M059J (cell line): Measurements from ENCODE around the gene OR52B6. TPM values are rescaled to one million over a fixed set of nuclear protein-coding genes. Genes with fewer than 3 reads are reported as not detected.

Source experiments
- DNase-seq: peaks from one replicate; pipeline ENCODE4 v3.0.0-alpha.2; 2012; ENCODE audit warnings: low read depth
- total RNA-seq: library from RNA; depleted of rRNA; stranded (reverse); fragments of >200 nt; shearing (Covaris generic); gene quantifications from 2 replicates; pipeline ENCODE4 v1.2.3, GENCODE V29; 2014

The OR52B6 gene
- total RNA-seq, 1 experiment from 2014 or later: not detected

DNA sequence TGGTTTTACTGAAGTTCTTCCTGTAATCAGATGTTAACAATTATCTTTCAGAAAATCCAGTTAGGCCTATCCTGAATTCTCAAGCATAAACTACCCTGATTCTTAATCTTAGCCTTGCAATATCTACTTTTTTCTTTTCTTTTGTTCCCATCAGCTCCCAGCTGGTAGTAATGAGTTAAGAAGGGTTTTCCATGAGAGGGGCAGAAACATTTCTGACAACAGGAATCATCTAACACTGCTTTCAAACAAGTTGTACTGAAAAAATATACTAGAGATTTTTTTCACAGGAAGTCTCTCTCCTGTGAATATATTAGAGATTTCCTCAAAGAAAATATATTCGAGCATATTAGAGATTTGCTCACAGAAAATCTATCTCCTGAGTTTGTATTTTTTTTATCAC, 12.5 kb downstream of the OR52B6 start:
- DNase-seq: no peak

DNA sequence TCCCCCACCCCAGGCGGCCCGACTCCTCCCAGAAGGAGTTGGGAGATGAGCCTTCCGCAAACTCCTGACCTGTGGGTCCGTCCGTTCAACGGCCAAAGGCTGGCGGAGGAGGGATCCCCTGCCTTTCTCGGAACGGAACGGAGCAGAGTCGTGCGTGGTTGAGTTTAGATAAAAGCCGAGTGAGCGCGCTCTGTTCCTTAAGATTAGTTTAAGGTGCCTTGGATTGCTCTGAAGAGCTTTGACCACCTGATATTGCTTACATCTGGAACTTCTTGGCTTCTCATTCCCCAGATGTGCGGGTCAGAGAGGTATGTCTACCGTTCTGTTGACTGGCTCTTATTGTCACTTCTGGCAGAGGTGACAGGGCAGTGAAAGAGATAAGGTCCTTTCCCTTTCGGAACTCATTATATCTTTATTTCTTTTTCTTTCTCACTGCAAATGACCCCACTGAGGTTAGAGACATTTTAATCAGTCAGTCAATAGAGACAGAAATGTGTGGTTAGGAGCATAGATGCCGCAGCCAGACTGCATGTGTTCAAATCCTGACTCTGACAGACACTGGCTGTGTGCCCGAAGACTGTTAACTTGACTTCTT, 16.0 kb downstream of the OR52B6 start, which contains the start of gene TRIM6:
TRIM6 (plus strand) TSS at position 31 of the 595 bp plus-strand sequence; CDS start at position 292, 261 bp downstream.
- DNase-seq: peak; percentile 81

DNA sequence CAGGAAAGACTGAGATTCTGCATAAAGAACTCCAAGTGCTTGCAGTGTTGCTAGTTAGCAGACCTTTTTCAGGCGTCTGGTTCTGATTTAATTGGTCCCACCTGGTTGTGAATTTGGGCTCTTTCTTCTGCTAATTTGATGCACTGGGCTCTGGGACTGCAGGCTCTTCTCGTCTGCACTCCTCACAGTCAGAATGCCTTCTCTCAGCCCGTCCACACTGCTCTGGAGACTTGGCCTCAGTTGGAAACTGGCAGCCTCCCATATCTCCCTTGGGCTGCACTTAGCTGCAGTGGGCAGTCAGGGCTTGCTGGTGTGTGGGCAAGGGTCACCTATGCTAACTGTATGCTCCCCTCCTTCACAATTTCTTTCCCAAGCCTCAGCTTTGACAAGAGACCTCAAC, 17.3 kb downstream of the OR52B6 start:
- DNase-seq: no peak

DNA sequence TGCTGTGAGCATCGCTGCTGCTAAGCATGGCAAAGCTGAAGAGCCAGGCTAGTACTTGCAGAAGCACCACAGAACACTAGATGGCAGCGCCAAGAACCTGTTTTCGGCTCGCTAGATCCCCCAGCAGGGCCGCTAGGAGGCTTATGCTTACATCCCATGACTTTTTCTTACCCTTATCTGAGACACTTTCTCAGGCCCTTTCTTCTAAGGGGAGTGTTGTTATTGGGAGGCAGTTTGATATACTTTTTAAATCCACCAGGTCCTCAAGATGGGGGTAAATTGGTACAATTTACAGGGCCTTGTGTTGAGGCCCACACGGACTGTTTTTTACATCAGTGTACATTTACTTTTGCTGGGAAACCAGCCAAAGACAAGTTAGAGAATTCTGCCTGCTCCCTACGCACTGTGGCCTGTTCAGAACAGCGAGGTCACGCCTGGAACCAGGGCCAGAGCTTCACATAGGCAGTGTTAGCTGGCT, 19.7 kb downstream of the OR52B6 start:
- peak; percentile 88 for DNase-seq

DNA sequence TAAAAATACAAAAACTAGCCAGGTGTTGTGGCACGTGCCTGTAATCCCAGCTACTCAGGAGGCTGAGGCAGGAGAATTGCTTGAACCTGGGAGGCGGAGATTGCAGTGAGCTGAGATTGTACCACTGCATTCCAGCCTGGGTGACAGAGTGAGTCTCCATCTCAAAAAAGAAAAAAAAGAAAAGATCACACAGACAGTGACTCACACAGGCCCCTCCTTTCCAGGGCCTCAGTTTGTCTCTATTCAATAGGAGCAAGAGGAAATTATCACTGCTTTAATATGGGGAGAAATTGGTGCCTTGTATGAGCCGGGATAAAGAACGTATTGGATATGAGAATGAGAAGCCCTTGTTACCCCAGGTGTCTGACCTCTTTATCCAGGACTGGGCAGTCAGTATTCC, 22.1 kb downstream of the OR52B6 start:
- peak; percentile 57 for DNase-seq

DNA sequence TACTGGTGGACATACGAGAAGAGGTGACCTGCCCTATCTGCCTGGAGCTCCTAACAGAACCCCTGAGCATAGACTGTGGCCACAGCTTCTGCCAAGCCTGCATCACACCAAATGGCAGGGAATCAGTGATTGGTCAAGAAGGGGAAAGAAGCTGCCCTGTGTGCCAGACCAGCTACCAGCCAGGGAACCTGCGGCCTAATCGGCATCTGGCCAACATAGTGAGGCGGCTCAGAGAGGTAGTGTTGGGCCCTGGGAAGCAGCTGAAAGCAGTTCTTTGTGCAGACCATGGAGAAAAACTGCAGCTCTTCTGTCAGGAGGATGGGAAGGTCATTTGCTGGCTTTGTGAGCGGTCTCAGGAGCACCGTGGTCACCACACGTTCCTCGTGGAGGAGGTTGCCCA, 22.6 kb downstream of the OR52B6 start:
- peak; percentile 49 for DNase-seq

DNA sequence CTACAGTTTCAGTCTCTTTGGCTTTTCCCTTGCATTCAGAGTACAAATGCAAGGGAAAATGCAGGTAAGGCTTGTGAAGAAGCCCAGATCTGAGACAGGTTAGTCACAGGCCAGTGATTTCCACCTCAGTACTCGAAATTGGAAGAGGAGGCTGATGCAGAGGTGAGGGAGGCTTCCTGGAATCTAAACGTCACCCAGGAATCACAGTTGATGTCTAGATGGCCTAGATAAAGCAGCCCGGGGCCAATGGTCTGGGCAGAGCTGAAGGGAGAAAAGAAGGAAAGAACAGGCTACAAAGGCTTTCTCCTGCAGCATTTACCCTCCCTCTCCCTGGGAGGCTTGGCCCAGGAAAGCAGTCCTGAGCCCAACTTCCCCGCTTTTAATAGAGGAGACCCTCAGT, 24.2 kb downstream of the OR52B6 start:
- DNase-seq: peak; percentile 73

DNA sequence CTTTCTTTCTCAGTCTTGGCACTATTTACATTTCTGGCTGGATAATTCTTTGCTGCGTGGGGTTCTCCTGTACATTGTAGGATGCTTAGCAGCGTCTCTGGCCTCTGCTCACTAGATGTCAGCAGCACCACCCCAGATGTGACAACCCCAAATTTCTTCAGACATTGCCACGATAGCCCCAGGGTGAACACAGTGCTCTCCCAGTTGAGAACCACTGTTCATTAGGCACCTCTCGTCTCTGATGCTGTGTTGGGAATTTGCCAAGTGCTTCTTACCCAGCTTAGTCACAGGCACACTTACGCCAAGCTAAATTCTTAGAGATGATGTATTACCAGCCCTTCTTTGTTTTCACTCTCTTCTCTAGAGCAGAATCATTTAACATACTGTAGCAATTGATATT, 25.2 kb downstream of the OR52B6 start:
- DNase-seq: peak; percentile 98

DNA sequence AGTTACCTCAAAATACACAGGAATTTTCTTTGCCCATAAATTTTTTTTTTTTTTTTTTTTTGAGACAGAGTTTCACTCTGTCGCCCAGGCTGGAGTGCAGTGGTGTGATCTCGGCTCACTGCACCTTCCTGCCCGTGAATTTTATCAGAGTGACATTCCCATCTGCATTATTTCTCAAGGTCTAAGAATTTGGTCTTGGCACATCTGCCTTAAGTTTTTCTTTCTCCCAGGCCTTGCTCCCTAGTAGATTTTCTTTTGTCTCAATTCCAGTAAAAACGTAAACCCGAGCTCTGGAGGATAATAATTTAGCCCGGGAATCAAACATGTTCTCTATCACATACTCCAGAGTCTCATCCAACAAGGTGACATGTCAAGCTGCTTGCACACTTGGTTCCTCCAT, 28.1 kb downstream of the OR52B6 start:
- no peak for DNase-seq

DNA sequence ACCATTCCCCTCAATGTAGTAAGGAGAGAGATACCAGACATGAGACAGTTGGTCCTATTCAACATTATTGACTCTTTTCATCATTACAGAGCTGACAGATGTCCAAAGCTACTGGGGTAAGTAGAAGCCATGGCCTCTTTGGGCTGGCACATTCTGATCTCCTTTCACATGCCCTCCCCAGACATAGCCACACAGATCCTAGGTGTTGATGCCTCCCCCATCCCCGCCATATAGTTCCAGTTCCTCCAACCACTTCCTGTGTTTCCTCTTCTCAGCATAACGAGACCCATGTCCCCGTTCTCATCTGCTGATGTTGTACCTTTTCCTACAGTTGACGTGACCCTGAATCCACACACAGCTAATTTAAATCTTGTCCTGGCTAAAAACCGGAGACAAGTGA, 29.8 kb downstream of the OR52B6 start:
- no peak for DNase-seq

DNA sequence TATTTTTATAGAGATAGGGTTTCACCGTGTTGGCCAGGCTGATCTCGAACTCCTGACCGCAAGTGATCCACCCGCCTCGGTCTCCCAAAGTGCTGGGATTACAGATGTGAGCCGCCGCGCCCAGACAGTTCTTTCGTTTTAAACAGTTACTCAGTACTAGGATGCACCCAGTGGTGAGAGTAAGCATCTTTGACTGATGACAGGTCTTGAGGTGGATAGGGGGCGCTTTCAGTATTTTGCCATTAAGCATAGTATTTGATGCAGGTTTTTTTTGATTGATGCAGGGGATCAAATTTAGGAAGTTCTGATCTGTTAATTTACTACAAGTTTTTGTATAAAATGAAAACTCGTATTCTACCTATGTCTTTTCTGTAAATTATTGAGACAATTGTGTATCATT, 30.9 kb downstream of the OR52B6 start:
- no peak for DNase-seq

DNA sequence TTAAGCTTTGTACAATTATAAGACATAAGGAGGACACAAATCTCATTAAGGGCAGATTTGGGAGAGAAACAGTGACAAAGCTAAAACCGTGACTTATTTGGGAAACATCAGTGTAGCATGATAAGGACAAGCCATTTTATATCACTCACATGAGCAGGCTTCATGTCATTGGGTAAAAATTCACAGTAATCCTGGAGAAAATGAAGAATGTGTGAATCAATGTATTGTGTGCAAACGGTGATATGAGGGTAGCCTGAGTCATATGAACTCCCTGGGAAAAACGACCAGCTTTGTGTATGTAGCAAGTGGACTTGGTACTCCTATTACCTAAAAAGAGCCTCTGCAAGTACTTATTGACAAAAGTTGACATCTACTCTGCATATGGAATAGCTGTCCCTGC, 38.1 kb downstream of the OR52B6 start:
- DNase-seq: peak; percentile 85

DNA sequence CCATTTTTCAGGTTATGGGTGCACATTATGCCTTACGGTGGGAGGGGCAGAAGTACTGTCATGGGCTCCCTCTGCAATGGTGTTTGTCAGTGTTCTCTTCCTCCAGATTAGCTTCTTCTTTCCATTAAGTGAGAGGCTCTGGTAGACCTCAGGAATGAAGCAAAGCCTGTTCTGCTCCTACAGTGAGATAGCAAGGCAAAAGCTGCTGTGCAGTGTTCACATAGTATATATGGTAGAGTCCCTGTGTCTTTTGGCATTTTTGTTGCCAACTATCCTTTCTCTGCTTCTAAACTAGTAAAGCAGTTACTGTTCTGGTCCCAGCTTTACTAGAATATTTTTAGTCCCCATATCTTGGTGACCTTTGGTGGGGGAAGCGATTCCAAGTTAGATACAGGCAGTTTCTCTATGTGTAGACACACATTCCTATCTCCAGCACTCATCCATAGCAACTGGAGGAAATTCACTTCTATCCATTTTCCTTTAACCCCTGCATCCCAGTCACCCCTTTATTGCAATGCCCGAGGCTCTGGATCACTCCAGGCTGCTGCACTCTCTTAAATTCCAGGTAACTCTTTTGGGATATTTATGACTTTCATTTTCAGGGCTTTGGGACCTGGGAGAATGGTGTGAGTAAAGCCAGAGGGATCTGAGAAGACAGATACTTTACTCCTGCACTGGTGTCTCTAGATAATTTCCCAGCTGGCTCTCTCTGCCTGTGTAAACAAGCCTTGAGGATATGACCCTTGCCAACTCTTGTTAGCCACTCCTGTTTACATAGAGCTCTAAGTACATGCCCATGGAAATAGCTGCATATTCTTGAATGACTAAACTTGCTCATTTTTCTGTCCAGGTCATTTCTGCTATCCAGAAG, 40.2 kb downstream of the OR52B6 start:
- DNase-seq: peak; percentile 95

DNA sequence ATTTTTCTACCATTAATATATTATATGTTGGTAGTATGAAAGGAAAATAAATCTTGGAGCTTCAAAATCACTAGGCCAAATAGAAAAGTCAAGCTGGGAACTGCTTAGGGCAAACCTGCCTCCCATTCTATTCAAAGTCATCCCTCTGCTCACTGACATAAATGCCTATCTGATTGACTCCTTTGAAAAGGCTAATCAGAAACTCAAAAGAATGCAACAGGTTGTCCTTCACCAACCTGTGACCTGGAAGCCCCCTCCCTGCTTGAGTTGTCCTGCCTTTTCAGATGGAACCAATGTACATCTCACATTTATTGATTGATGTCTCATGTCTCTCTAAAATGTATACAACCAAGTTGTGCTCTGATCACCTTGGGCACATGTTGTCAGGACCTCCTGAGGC, 40.9 kb downstream of the OR52B6 start:
- DNase-seq: no peak

DNA sequence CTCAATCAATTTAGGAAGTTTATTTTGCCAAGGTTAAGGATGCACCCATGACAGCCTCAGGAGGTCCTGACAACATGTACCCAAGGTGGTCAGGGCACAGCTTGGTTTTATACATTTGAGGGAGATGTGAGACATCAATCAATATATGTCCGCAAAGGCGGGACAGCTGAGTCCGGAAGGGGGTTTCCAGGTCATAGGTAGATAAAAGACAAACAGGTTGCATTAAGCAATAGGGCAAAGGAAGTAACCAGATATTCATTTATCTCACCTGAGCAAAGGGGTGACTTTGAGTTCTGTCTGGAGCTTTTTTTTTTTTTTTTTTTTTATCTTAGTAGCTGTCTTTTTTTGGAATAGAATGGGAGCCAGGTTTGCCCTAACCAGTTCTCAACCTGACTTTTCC, 42.1 kb downstream of the OR52B6 start:
- DNase-seq: no peak

DNA sequence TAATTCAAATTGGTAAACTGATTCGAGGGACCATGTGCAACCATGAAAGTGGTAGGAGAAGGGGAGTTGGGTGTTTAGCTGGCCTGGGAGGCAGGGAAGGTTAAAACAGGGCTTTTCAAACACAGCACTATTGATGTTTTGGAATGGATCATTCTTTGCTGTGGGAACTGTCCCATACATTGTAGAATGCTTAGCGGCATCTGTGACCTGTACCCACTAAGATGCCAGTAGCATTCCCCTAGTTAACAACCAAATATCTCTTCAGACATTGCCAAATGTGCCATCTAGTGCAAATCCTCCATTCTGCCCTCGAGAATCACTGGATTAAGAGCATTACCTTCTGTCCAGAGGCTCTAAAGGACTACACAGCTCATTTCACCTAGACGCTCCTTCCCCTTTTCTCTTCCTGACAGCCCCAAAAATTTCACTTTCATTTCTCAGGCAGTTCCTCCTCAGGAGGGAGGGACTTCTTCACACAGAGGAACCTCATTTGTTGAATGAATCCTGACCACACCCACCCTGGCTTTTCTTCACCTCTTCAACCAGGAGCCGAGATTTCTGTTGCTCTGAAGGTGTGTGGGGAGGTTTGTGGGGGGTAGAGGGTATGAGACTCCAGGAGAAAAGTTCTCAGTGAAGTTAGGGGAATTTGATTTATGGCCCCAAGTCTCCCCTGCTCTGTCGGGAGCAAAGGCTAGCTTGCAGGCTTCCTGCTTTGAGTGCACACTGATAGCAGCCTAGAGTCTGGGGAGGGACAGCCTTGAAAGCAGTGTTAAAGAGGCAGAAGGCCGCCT, 44.0 kb downstream of the OR52B6 start, which contains the start of gene TRIM34:
TRIM34 (plus strand) TSS at position 513 of the 791 bp plus-strand sequence. CDS start 7,331 bp downstream, outside the sequence.
- DNase-seq: peak; percentile 95

DNA sequence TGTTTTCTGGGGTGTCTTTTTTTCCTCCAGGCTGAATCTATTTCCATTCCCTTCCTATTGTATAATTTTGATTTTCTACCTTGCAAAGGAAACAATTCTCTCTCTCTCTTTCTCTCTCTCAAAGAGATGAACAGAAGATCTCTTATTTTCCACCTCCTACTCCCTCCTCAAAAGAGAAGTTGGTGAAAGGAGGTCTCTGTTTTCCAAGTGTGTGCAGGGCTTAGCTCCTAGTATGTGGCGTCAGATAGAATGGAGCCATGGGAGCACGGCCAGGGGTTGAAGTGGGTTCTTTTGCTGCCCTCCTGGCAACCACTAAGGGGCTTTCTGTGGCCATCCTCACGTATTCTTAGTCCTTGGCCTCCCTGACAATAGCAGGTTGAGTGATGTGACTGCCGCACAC, 44.6 kb downstream of the OR52B6 start:
- DNase-seq: no peak

DNA sequence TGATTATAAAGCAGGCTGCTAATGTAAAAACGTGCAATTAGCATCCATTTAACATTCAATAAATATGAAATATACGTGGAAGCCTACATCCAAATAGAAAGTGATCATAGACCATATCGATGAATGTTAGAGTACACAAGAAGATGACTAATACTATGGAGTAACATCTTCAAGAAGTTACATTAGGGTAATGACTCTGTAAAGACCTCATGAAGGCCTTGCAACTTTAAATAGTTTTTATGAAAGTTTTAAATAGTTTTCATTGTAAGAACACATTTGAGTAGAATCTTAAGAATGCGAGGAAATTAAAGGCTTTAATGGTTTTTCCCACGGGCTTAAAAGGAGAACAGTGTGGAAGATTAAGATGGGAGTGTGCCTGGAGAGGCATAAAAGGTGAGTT, 45.5 kb downstream of the OR52B6 start:
- no peak for DNase-seq

DNA sequence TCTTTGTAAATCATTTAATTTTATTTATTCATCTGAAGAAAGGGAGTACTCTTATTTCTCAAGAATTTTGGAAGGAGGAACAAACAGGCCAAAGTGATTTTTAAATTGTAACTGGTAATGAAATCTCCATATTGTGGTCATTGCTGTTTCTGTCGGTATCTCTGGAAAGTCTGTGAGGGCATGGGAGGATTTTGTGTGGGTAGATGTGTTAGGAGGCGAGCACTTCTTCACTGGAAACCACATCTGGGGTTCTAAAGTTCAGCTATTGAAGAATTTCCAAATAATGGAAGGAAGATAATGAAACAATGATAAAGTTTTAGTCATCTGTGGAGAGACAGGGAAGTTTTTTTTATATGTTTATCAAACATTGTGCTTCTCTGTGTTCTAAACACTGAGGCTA, 50.7 kb downstream of the OR52B6 start:
- no peak for DNase-seq
